ENCODE measurements around the gene ETS1.

GRCh38 chr11:128595775-128596174 is 8.4 kb upstream of the ETS1 start:
- no peak for TF ChIP-seq CTCF (IDR thresholded peaks at IDR 0.05)
- no peak for TF ChIP-seq POLR2AphosphoS5 (IDR thresholded peaks at IDR 0.05)
- TF ChIP-seq POLR2A (IDR thresholded peaks at IDR 0.05), result no peak

Data from prostate gland (tissue), 2 donors.